GM23338 (cell line): ENCODE results near the gene ADGRL3. TPM values are rescaled to one million over a fixed set of nuclear protein-coding genes. Genes with fewer than 3 reads are reported as not detected.

Experiments
- ATAC-seq: fragments of 200-7000 bp; cut with Tn5 transposase; 3 replicates; pipeline ENCODE4 v1.9.1; 2020
- DNase-seq: peaks from one replicate; pipeline ENCODE4 v3.0.0-alpha.2; 2015; ENCODE audit warnings: low spot score
- H2AFZ ChIP-seq: fragments of 200-600 bp; sonication (generic); 2 replicates; pipeline ENCODE4 v1.8.0; 2016; ENCODE audit warnings: antibody characterized with exemption, mild to moderate bottlenecking, moderate library complexity
- H3F3A ChIP-seq: fragments of 200-600 bp; sonication (generic); replicated peaks from 2 replicates; pipeline ENCODE4 v1.8.0; 2017; ENCODE audit warnings: antibody characterized with exemption, mixed run types, low read depth
- H3K27ac ChIP-seq: fragments of 200-600 bp; sonication (generic); 2 replicates; pipeline ENCODE4 v1.6.1; 2016; ENCODE audit warnings: low read depth
- H3K27me3 ChIP-seq: fragments of 200-600 bp; sonication (generic); 2 replicates; pipeline ENCODE4 v1.8.0; 2016; ENCODE audit warnings: mild to moderate bottlenecking, mixed run types, moderate library complexity; ENCODE audit not compliant: insufficient read depth
- H3K36me3 ChIP-seq: fragments of 200-600 bp; sonication (generic); 2 replicates; pipeline ENCODE4 v1.8.0; 2016; ENCODE audit warnings: mild to moderate bottlenecking; ENCODE audit not compliant: insufficient read depth
- H3K4me1 ChIP-seq: fragments of 200-600 bp; sonication (generic); 2 replicates; pipeline ENCODE4 v1.8.0; 2016; ENCODE audit warnings: mild to moderate bottlenecking, moderate library complexity; ENCODE audit not compliant: insufficient read depth
- H3K4me2 ChIP-seq: fragments of 200-600 bp; sonication (generic); 2 replicates; pipeline ENCODE4 v1.7.1; 2017; ENCODE audit warnings: mixed run types
- H3K4me3 ChIP-seq: fragments of 200-600 bp; sonication (generic); 2 replicates; pipeline ENCODE4 v1.6.1; 2016; ENCODE audit warnings: mixed run types
- H3K79me2 ChIP-seq: fragments of 200-600 bp; sonication (generic); replicated peaks from 2 replicates; pipeline ENCODE4 v1.8.0; 2017; ENCODE audit warnings: mild to moderate bottlenecking; ENCODE audit not compliant: insufficient read depth
- H3K9me2 ChIP-seq: fragments of 200-600 bp; sonication (generic); 2 replicates; pipeline ENCODE4 v1.8.0; 2017; ENCODE audit not compliant: insufficient read depth
- H4K20me1 ChIP-seq: fragments of 200-600 bp; sonication (generic); replicated peaks from 2 replicates; pipeline ENCODE4 v1.8.0; 2017; ENCODE audit warnings: mild to moderate bottlenecking; ENCODE audit not compliant: insufficient read depth
- H3K27ac Mint-ChIP-seq: 2 replicates; pipeline ENCODE4 v1.8.0; 2020; ENCODE audit warnings: inconsistent platforms, mild to moderate bottlenecking, moderate library complexity, mixed read lengths
- H3K27me3 Mint-ChIP-seq: 3 replicates; pipeline ENCODE4 v1.8.0; 2022; ENCODE audit warnings: low read depth, mild to moderate bottlenecking, moderate library complexity, mixed read lengths, inconsistent platforms; ENCODE audit not compliant: insufficient read depth, poor library complexity
- H3K36me3 Mint-ChIP-seq: 3 replicates; pipeline ENCODE4 v1.8.0; 2021; ENCODE audit warnings: low read depth, mild to moderate bottlenecking, inconsistent platforms, moderate library complexity, mixed read lengths
- H3K4me1 Mint-ChIP-seq: 3 replicates; pipeline ENCODE4 v1.8.0; 2020; ENCODE audit warnings: mild to moderate bottlenecking, inconsistent platforms, mixed read lengths
- H3K4me3 Mint-ChIP-seq: 3 replicates; pipeline ENCODE4 v1.8.0; 2021; ENCODE audit warnings: moderate library complexity, mild to moderate bottlenecking, inconsistent platforms, mixed read lengths
- H3K9me3 Mint-ChIP-seq: 3 replicates; pipeline ENCODE4 v1.8.0; 2020; ENCODE audit warnings: moderate library complexity, mild to moderate bottlenecking, inconsistent platforms, mixed read lengths
- CREB1 ChIP-seq: fragments of 250-450 bp; sonication (Bioruptor Pico); IDR thresholded peaks from 2 replicates; pipeline ENCODE4 v1.5.0; 2020; ENCODE audit warnings: low read depth, mild to moderate bottlenecking, moderate library complexity
- EZH2 ChIP-seq: fragments of 200-600 bp; sonication (generic); IDR thresholded peaks from one replicate; pipeline ENCODE4 v1.8.0; 2017; ENCODE audit warnings: antibody characterized with exemption, mild to moderate bottlenecking, low read depth; ENCODE audit not compliant: unreplicated experiment
- EZH2phosphoT487 ChIP-seq: fragments of 200-600 bp; sonication (generic); IDR thresholded peaks from one replicate; pipeline ENCODE4 v1.8.1; 2018; ENCODE audit warnings: antibody characterized with exemption; ENCODE audit not compliant: unreplicated experiment
- JUNB ChIP-seq: IDR thresholded peaks from one replicate; pipeline ENCODE4 v1.6.1; 2016; ENCODE audit warnings: antibody characterized with exemption; ENCODE audit not compliant: unreplicated experiment
- NANOG ChIP-seq: IDR thresholded peaks from 2 replicates; pipeline ENCODE4 v1.6.1; 2016; ENCODE audit warnings: antibody characterized with exemption, borderline replicate concordance
- POLR2AphosphoS5 ChIP-seq: IDR thresholded peaks from 2 replicates; pipeline ENCODE4 v1.6.1; 2016; ENCODE audit warnings: antibody characterized with exemption, low read depth
- STAT1 ChIP-seq: IDR thresholded peaks from one replicate; pipeline ENCODE4 v1.6.1; 2016; ENCODE audit warnings: antibody characterized with exemption; ENCODE audit not compliant: unreplicated experiment
- ZNF114 ChIP-seq: fragments of 250-450 bp; sonication (Bioruptor Pico); IDR thresholded peaks from 2 replicates; pipeline ENCODE4 v1.5.0; 2020; ENCODE audit warnings: mild to moderate bottlenecking, moderate library complexity
- ZNF331 ChIP-seq: fragments of 250-450 bp; sonication (Bioruptor Pico); IDR thresholded peaks from 2 replicates; pipeline ENCODE4 v1.5.0; 2020; ENCODE audit warnings: low read depth, mild to moderate bottlenecking, moderate library complexity
- polyA plus RNA-seq: library from polyadenylated mRNA; unstranded; fragments of >200 nt; fragmentation: Nextera tagmentation; extraction: Ambion mirVana; gene quantifications from 2 replicates; pipeline ENCODE4 v1.2.1, GENCODE V29; 2016
- total RNA-seq: library from RNA; depleted of rRNA; stranded (reverse); fragments of >200 nt; shearing (Covaris generic); gene quantifications from 2 replicates; pipeline ENCODE4 v1.2.3, GENCODE V29; 2014
- TF ChIP-seq, protein P1 (sequence below): IDR thresholded peaks from one replicate; pipeline ENCODE4 v1.6.1; 2018; ENCODE audit warnings: antibody characterized with exemption; ENCODE audit not compliant: unreplicated experiment
- TF ChIP-seq, protein P2 (sequence below): IDR thresholded peaks from 2 replicates; pipeline ENCODE4 v1.6.1; 2016; ENCODE audit warnings: antibody characterized with exemption
- TF ChIP-seq, protein P3 (sequence below): fragments of 250-450 bp; sonication (Bioruptor Pico); IDR thresholded peaks from 2 replicates; pipeline ENCODE4 v1.5.0; 2020; ENCODE audit warnings: mild to moderate bottlenecking, moderate library complexity
- TF ChIP-seq, protein P4 (sequence below), 2 experiments: fragments of 200-600 bp in 1 of 2; sonication (generic) in 1 of 2; conservative IDR thresholded peaks; 2 replicates each; pipeline versions ENCODE4 v1.5.1 to v1.6.1; 2016 to 2017; ENCODE audit warnings: antibody characterized with exemption in 2 of 2, low read depth in 2 of 2, mild to moderate bottlenecking in 2 of 2, moderate library complexity in 1 of 2

The ADGRL3 gene
- total and polyA plus RNA-seq, 2 experiments from 2014 or later: 9.7 to 16.5 TPM

DNA sequence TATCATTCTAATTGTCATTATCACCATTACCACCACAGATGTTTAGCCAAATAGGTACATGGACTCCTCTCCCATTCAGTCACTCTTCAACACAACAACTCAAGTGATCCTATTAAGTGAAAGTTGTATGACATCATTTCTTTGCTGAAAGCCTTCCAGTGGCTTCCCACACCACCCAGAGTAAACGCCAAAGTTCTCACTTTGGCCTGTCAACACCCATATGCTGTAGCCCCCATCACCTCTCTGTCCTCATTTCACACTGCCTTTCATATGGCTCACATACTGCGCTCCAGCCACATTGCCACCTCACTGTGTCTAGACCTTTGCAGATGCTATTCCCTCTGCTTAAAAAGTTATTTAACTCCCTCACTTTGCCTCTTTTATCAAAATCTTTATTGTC is 682.3 kb downstream of the ADGRL3 start:
- TF ChIP-seq CREB1 (CRISPR knock-in tag) (no peak), POLR2AphosphoS5 (no peak), ZNF331 (CRISPR knock-in tag) (no peak), NANOG (no peak), ZNF114 (CRISPR knock-in tag) (no peak), STAT1 (no peak), EZH2phosphoT487 (no peak), EZH2 (no peak), JUNB (no peak)
- TF ChIP-seq, protein P1, sequence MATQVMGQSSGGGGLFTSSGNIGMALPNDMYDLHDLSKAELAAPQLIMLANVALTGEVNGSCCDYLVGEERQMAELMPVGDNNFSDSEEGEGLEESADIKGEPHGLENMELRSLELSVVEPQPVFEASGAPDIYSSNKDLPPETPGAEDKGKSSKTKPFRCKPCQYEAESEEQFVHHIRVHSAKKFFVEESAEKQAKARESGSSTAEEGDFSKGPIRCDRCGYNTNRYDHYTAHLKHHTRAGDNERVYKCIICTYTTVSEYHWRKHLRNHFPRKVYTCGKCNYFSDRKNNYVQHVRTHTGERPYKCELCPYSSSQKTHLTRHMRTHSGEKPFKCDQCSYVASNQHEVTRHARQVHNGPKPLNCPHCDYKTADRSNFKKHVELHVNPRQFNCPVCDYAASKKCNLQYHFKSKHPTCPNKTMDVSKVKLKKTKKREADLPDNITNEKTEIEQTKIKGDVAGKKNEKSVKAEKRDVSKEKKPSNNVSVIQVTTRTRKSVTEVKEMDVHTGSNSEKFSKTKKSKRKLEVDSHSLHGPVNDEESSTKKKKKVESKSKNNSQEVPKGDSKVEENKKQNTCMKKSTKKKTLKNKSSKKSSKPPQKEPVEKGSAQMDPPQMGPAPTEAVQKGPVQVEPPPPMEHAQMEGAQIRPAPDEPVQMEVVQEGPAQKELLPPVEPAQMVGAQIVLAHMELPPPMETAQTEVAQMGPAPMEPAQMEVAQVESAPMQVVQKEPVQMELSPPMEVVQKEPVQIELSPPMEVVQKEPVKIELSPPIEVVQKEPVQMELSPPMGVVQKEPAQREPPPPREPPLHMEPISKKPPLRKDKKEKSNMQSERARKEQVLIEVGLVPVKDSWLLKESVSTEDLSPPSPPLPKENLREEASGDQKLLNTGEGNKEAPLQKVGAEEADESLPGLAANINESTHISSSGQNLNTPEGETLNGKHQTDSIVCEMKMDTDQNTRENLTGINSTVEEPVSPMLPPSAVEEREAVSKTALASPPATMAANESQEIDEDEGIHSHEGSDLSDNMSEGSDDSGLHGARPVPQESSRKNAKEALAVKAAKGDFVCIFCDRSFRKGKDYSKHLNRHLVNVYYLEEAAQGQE: no peak
- TF ChIP-seq, protein P2, sequence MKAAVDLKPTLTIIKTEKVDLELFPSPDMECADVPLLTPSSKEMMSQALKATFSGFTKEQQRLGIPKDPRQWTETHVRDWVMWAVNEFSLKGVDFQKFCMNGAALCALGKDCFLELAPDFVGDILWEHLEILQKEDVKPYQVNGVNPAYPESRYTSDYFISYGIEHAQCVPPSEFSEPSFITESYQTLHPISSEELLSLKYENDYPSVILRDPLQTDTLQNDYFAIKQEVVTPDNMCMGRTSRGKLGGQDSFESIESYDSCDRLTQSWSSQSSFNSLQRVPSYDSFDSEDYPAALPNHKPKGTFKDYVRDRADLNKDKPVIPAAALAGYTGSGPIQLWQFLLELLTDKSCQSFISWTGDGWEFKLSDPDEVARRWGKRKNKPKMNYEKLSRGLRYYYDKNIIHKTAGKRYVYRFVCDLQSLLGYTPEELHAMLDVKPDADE: no peak
- TF ChIP-seq, protein P3, sequence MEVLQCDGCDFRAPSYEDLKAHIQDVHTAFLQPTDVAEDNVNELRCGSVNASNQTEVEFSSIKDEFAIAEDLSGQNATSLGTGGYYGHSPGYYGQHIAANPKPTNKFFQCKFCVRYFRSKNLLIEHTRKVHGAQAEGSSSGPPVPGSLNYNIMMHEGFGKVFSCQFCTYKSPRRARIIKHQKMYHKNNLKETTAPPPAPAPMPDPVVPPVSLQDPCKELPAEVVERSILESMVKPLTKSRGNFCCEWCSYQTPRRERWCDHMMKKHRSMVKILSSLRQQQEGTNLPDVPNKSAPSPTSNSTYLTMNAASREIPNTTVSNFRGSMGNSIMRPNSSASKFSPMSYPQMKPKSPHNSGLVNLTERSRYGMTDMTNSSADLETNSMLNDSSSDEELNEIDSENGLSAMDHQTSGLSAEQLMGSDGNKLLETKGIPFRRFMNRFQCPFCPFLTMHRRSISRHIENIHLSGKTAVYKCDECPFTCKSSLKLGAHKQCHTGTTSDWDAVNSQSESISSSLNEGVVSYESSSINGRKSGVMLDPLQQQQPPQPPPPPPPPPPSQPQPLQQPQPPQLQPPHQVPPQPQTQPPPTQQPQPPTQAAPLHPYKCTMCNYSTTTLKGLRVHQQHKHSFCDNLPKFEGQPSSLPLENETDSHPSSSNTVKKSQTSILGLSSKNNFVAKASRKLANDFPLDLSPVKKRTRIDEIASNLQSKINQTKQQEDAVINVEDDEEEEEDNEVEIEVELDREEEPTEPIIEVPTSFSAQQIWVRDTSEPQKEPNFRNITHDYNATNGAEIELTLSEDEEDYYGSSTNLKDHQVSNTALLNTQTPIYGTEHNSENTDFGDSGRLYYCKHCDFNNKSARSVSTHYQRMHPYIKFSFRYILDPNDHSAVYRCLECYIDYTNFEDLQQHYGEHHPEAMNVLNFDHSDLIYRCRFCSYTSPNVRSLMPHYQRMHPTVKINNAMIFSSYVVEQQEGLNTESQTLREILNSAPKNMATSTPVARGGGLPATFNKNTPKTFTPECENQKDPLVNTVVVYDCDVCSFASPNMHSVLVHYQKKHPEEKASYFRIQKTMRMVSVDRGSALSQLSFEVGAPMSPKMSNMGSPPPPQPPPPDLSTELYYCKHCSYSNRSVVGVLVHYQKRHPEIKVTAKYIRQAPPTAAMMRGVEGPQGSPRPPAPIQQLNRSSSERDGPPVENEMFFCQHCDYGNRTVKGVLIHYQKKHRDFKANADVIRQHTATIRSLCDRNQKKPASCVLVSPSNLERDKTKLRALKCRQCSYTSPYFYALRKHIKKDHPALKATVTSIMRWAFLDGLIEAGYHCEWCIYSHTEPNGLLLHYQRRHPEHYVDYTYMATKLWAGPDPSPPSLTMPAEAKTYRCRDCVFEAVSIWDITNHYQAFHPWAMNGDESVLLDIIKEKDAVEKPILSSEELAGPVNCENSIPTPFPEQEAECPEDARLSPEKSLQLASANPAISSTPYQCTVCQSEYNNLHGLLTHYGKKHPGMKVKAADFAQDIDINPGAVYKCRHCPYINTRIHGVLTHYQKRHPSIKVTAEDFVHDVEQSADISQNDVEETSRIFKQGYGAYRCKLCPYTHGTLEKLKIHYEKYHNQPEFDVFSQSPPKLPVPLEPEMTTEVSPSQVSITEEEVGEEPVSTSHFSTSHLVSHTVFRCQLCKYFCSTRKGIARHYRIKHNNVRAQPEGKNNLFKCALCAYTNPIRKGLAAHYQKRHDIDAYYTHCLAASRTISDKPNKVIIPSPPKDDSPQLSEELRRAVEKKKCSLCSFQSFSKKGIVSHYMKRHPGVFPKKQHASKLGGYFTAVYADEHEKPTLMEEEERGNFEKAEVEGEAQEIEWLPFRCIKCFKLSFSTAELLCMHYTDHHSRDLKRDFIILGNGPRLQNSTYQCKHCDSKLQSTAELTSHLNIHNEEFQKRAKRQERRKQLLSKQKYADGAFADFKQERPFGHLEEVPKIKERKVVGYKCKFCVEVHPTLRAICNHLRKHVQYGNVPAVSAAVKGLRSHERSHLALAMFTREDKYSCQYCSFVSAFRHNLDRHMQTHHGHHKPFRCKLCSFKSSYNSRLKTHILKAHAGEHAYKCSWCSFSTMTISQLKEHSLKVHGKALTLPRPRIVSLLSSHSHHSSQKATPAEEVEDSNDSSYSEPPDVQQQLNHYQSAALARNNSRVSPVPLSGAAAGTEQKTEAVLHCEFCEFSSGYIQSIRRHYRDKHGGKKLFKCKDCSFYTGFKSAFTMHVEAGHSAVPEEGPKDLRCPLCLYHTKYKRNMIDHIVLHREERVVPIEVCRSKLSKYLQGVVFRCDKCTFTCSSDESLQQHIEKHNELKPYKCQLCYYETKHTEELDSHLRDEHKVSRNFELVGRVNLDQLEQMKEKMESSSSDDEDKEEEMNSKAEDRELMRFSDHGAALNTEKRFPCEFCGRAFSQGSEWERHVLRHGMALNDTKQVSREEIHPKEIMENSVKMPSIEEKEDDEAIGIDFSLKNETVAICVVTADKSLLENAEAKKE (CRISPR knock-in tag): no peak
- TF ChIP-seq, protein P4, sequence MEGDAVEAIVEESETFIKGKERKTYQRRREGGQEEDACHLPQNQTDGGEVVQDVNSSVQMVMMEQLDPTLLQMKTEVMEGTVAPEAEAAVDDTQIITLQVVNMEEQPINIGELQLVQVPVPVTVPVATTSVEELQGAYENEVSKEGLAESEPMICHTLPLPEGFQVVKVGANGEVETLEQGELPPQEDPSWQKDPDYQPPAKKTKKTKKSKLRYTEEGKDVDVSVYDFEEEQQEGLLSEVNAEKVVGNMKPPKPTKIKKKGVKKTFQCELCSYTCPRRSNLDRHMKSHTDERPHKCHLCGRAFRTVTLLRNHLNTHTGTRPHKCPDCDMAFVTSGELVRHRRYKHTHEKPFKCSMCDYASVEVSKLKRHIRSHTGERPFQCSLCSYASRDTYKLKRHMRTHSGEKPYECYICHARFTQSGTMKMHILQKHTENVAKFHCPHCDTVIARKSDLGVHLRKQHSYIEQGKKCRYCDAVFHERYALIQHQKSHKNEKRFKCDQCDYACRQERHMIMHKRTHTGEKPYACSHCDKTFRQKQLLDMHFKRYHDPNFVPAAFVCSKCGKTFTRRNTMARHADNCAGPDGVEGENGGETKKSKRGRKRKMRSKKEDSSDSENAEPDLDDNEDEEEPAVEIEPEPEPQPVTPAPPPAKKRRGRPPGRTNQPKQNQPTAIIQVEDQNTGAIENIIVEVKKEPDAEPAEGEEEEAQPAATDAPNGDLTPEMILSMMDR (conservative IDR thresholded peaks at IDR 0.05; ENCODE audit: low read depth in 2 of 2): no peak
- no peak overlapping the region for H3K27ac Mint-ChIP-seq
- no peak for ATAC-seq

More for the DNA sequence above, 682.3 kb downstream of the ADGRL3 start:
- Mint-ChIP-seq H3K4me3 (no peak overlapping the region), H3K36me3 (no peaks in the 10 kb centered on the region), H3K4me1 (peaks cover 2% of the 10 kb centered on the region; the same call in 1 of the 3 replicates), H3K9me3 (no peaks in the 10 kb centered on the region), H3K27me3 (no peaks in the 10 kb centered on the region)
- DNase-seq: no peak
- Histone ChIP-seq H4K20me1 (no peaks in the 10 kb centered on the region), H3K27me3 (no peaks in the 10 kb centered on the region), H3K4me1 (peaks cover 5% of the 10 kb centered on the region; the same call in 1 of the 2 replicates), H3K4me3 (no peak overlapping the region), H2AFZ (no peak overlapping the region), H3F3A (no peaks in the 10 kb centered on the region), H3K4me2 (no peak overlapping the region), H3K79me2 (no peaks in the 10 kb centered on the region), H3K27ac (no peak overlapping the region), H3K36me3 (no peaks in the 10 kb centered on the region), H3K9me2 (peaks cover 6% of the 10 kb centered on the region; the same call in 1 of the 2 replicates)
